Gastrocnemius medialis (tissue), 4 donors: Measurements from ENCODE around the gene RPS6KL1. TPM values are rescaled to one million over a fixed set of nuclear protein-coding genes. Genes with fewer than 3 reads are reported as not detected.

ENCODE experiments used
- ATAC-seq, 2 donors: fragments of 150-250 bp; one replicate each; pipeline ENCODE4 v1.9.1; 2016
- DNase-seq, 2 donors: peaks; one replicate each; pipeline ENCODE4 v3.0.0-alpha.2; 2019
- H3K27ac ChIP-seq, 4 donors: fragments of 200-600 bp; sonication (generic); 1 replicate in 1 of 4; 2 replicates in 3 of 4; pipeline ENCODE4 v1.5.1; 2016 to 2018; ENCODE audit warnings: mild to moderate bottlenecking in 2 of 4, moderate library complexity in 1 of 4
- H3K27me3 ChIP-seq, 3 donors: fragments of 200-600 bp; sonication (generic) in 2 of 3; 1 replicate in 1 of 3; 2 replicates in 2 of 3; pipeline versions ENCODE4 v1.5.1 to v1.6.0; 2016 to 2019; ENCODE audit warnings: mild to moderate bottlenecking in 1 of 3, moderate library complexity in 1 of 3
- H3K36me3 ChIP-seq, 2 donors: fragments of 200-600 bp; sonication (generic) in 1 of 2; one replicate each; pipeline ENCODE4 v1.5.1; 2017 to 2018
- H3K4me1 ChIP-seq, 2 donors: fragments of 200-600 bp; sonication (generic) in 1 of 2; one replicate each; pipeline ENCODE4 v1.5.1; 2016 to 2017; ENCODE audit warnings: mild to moderate bottlenecking in 2 of 2
- H3K4me3 ChIP-seq, 4 donors: fragments of 200-600 bp; sonication (generic) in 3 of 4; 1 replicate in 1 of 4; 2 replicates in 3 of 4; pipeline ENCODE4 v1.5.1; 2016 to 2019; ENCODE audit warnings: mild to moderate bottlenecking in 2 of 4
- H3K9me3 ChIP-seq, 3 donors: fragments of 200-600 bp; sonication (generic) in 2 of 3; 1 replicate in 1 of 3; 2 replicates in 2 of 3; pipeline ENCODE4 v1.5.1; 2016 to 2019
- POLR2A ChIP-seq, 2 donors: fragments of 450-650 bp; IDR thresholded peaks; one replicate each; pipeline ENCODE4 v1.6.1; 2017; ENCODE audit warnings: antibody characterized with exemption in 2 of 2, mild to moderate bottlenecking in 2 of 2, moderate library complexity in 2 of 2
- in situ Hi-C, 4 donors: fragments of 200-750 bp; cut with MboI; loops; one replicate each; pipeline versions ENCODE4 v1.15.0 to v1.8.0; 2017; ENCODE audit warnings: low sequenced_read_pairs in 4 of 4
- intact Hi-C: fragments of 100-400 bp; cut with DNase I; formaldehyde crosslinking; loops from one replicate; pipeline ENCODE4 v1.15.1; 2023; ENCODE audit warnings: low total_unique reads
- total RNA-seq, 4 donors: library from RNA; depleted of rRNA; stranded (reverse); fragments of >200 nt; gene quantifications; one replicate each; pipeline versions ENCODE4 v1.1.0 to v1.2.3, GENCODE V29; 2016
- TF ChIP-seq, protein P1 (sequence below), 5 experiments: fragments of 450-650 bp in 3 of 5; fragments of 200-600 bp in 2 of 5; sonication (generic) in 2 of 5; IDR thresholded peaks in 4 of 5; conservative IDR thresholded peaks in 1 of 5; 1 replicate in 4 of 5; 2 replicates in 1 of 5; pipeline ENCODE4 v1.5.1; 2016 to 2019; ENCODE audit warnings: antibody characterized with exemption in 5 of 5, mild to moderate bottlenecking in 3 of 5, moderate library complexity in 3 of 5

RPS6KL1 gene
- total RNA-seq, 4 donors from 2014 or later, result 11.7 to 34.4 (median 18.7) TPM

GRCh38 chr14:74961238-74961911 is 38.3 kb upstream of the RPS6KL1 start:
- H3K4me3 ChIP-seq, result no peak overlapping the region
- no peaks in the 10 kb centered on the region for H3K36me3 ChIP-seq
- ATAC-seq (no peak), DNase-seq (no peak)
- no peaks in the 10 kb centered on the region for H3K9me3 ChIP-seq
- H3K27me3 ChIP-seq, result no peaks in the 10 kb centered on the region
- in situ Hi-C loops (no loop called here), intact Hi-C loops (no loop called here)
- H3K27ac ChIP-seq, result no peak overlapping the region
- TF ChIP-seq, protein P1, sequence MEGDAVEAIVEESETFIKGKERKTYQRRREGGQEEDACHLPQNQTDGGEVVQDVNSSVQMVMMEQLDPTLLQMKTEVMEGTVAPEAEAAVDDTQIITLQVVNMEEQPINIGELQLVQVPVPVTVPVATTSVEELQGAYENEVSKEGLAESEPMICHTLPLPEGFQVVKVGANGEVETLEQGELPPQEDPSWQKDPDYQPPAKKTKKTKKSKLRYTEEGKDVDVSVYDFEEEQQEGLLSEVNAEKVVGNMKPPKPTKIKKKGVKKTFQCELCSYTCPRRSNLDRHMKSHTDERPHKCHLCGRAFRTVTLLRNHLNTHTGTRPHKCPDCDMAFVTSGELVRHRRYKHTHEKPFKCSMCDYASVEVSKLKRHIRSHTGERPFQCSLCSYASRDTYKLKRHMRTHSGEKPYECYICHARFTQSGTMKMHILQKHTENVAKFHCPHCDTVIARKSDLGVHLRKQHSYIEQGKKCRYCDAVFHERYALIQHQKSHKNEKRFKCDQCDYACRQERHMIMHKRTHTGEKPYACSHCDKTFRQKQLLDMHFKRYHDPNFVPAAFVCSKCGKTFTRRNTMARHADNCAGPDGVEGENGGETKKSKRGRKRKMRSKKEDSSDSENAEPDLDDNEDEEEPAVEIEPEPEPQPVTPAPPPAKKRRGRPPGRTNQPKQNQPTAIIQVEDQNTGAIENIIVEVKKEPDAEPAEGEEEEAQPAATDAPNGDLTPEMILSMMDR (IDR thresholded peaks at IDR 0.05 in 4 of 5, conservative IDR thresholded peaks at IDR 0.05 in 1 of 5), result no peak
- TF ChIP-seq POLR2A (IDR thresholded peaks at IDR 0.05), result no peak
- H3K4me1 ChIP-seq, result peaks cover 7 to 24% of the 10 kb centered on the region in 2 donors

DNA sequence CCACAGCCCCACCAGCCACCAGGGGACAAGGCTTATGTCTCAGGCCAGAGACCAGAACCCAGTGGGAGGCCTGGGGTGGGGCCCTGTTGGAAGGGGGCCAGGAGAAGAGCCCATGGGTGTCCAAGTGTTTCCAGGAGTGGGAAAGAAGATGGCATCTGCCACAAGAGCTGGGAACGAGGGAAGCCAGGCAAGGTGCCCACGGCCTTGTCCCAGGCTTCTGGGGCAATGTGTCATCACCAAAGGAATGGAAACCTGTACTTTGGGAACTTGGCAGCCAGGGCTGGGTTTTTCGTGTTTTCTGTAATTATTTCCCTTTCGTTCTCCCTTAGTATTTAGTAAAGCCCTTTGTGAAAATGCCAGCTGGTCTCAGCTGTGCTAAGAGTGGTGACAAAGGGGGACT is 37.7 kb upstream of the RPS6KL1 start:
- intact Hi-C loops (no loop called here), in situ Hi-C loops (no loop called here)
- H3K4me1 ChIP-seq, result peaks cover 7 to 24% of the 10 kb centered on the region in 2 donors
- no peak for ATAC-seq
- no peak for TF ChIP-seq POLR2A (IDR thresholded peaks at IDR 0.05)
- TF ChIP-seq, protein P1 (IDR thresholded peaks at IDR 0.05 in 4 of 5, conservative IDR thresholded peaks at IDR 0.05 in 1 of 5), result no peak
- no peak overlapping the region for H3K4me3 ChIP-seq
- DNase-seq, result no peak
- H3K27ac ChIP-seq, result no peak overlapping the region
- H3K36me3 ChIP-seq, result no peaks in the 10 kb centered on the region
- H3K27me3 ChIP-seq, result no peaks in the 10 kb centered on the region
- no peaks in the 10 kb centered on the region for H3K9me3 ChIP-seq

GRCh38 chr14:74959596-74960180 is 36.6 kb upstream of the RPS6KL1 start:
- H3K4me1 ChIP-seq, result peaks cover 14 to 20% of the 10 kb centered on the region in 2 donors
- H3K27ac ChIP-seq, result no peak overlapping the region
- no peak for DNase-seq
- ATAC-seq, result no peak
- no peaks in the 10 kb centered on the region for H3K9me3 ChIP-seq
- intact Hi-C loops (no loop called here), in situ Hi-C loops (no loop called here)
- H3K36me3 ChIP-seq, result no peaks in the 10 kb centered on the region
- no peak for TF ChIP-seq POLR2A (IDR thresholded peaks at IDR 0.05)
- TF ChIP-seq, protein P1 (IDR thresholded peaks at IDR 0.05 in 4 of 5, conservative IDR thresholded peaks at IDR 0.05 in 1 of 5), result no peak
- H3K4me3 ChIP-seq, result no peak overlapping the region
- peaks cover 0 to 7% (median 3%) of the 10 kb centered on the region in 3 donors for H3K27me3 ChIP-seq

GRCh38 chr14:74956280-74957072 is 33.4 kb upstream of the RPS6KL1 start:
- Histone ChIP-seq H3K4me1 (peaks cover 3 to 10% of the 10 kb centered on the region in 2 donors), H3K36me3 (no peaks in the 10 kb centered on the region), H3K27ac (no peak overlapping the region), H3K4me3 (no peak overlapping the region), H3K27me3 (peaks cover 0 to 10% (median 3%) of the 10 kb centered on the region in 3 donors), H3K9me3 (no peaks in the 10 kb centered on the region)
- no peak for ATAC-seq
- intact Hi-C loops, result no loop called here
- TF ChIP-seq, protein P1 (IDR thresholded peaks at IDR 0.05 in 4 of 5, conservative IDR thresholded peaks at IDR 0.05 in 1 of 5), result no peak
- TF ChIP-seq POLR2A (IDR thresholded peaks at IDR 0.05), result no peak
- in situ Hi-C loops, result no loop called here
- DNase-seq, result no peak
